NCI-H1048 (cell line): Measurements from ENCODE around the gene GPC4.

ENCODE experiments used
- DNase-seq: peaks from one replicate; lab custom pipeline; 2025; lab: John Stamatoyannopoulos, UW

The GPC4 gene

DNA sequence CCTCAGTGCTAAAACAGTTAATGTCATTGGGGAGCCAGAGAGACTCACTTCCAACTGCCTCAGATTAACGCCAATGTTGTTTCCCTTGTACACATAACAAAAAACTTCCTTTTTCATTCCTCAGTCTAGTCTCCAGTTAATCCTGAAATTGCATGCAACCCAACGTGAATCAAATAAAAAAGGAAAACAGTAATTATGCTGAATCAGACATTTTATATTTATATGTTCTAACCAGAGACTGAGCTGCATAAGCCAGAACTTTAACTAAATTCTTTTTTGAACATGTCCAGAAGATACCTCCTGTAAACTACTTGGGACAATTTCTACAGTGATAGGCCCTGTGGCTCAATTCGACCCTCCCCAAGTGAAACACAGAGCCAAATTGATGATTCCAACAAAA is 4.7 kb downstream of the GPC4 start:
- DNase-seq, result no peak

DNA sequence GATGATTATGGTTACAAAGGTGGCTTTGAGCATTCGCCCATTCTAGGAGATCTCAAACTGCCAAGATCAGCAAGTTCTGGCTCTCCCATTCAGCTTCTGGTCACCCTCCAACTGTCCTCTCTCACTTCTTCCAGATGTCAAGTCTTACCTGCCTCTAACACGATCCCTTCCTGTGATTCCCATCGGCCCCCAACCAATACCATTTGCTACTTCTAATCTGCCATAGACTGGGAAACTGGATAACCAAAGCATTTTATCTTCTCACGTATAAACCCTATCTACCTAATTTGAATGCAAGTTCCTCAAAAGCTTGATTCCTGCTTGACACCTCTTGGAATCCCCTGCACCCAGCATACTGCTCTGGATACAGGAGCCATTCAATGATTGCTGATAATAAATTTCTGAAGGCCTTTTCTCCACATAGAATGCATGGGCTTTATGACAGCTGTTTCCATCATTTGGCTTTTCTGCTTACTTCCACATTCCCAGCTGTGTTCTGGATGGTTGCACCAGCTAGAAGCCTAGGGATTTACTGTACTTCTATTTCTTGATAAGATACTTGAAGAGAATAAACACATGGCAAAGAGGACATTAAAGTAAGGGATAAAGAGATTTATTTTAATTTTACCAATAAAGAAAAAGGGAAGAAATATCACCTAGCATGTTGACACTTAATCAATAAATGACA is 9.6 kb downstream of the GPC4 start:
- DNase-seq, result no peak

DNA sequence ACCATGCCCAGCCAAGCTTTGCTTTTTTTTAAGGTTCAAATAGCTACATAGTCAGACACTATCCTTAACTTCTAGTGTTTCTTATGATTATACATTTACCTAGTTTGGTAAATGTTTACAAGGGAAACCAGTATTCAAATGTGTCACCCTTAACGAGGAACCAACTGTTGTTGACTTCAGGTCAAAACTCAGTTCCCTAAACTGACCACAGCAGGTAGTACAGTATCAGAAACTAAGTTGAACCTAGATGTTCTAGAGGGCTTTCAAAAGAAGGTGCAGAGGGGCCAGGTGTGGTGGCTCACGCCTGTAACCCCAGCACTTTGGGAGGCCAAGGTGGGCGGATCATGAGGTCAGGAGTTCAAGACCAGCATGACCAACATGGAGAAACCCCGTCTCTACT is 11.3 kb downstream of the GPC4 start:
- no peak for DNase-seq

DNA sequence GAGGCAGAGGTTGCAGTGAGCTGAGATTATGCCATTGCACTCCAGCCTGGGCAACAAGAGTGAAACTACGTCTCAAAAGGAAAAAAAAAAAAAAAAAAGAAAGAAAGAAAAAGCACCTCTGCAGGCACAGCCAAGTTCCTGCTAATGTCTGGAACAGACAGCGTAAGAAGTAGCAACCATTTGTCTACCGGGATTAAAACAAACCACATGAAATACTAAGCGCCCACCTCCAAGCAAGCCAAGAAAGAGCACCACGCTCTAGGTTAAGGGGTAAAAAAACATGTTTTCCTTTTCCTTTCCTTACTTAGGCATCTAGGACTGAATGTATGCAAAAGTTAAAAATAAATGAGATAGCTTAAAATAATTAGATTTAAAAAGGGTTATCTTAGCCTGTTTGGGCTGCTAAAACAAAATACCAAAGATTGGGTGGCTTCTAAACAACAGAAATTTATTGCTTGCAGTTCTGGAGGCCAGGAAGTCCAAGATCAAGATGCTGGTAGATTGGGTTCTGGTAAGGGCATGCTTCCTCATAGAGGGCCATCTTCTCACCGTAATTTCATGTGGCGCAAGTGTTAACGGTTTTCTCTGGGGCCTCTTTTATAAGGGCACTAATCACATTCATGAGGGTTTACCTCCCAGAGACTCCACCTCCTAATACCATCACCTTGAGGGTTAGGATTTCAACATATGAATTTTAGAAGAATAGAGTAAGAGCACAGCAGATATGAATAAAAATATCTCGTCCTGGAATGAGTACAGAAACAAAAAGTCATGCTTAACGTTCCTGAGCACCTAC is 12.3 kb downstream of the GPC4 start:
- DNase-seq, result no peak

DNA sequence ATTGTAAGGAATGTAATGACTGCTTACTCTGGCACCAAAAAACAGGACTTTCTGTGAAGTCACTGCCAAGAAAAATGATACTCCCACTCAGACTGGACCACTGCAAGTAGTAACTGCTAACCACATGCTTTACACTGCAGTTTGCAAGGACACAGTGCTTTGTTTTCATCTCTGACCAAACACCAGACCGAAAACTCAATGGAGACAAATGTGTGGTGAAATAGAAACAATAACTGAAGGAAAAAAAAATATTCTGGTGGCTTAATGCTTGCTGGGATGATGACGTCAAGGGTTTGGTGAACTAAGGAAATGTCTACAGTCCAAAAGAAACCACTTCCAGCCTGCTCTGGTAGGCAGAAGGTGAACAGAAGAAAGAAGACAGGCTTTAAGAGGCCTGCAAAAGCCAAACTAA is 13.2 kb downstream of the GPC4 start:
- no peak for DNase-seq

DNA sequence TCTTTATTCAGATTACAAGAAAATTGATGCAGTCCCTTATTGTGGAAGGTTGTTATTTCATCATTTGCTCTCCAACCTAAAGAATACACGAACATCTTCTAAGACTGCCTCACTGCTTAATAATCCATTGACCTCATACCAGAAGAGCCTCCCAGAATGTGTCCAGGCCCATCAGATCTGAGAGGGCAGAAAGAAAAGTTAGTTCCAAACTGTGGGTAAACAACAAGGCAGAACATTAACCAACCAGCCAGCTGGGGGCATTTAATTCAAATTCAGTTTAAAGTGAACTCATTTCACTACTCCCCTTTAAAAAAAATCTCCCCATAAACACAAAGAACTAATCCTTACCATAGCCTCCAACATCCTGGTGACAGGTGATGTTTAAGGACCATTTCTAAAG is 13.8 kb downstream of the GPC4 start:
- DNase-seq, result no peak

DNA sequence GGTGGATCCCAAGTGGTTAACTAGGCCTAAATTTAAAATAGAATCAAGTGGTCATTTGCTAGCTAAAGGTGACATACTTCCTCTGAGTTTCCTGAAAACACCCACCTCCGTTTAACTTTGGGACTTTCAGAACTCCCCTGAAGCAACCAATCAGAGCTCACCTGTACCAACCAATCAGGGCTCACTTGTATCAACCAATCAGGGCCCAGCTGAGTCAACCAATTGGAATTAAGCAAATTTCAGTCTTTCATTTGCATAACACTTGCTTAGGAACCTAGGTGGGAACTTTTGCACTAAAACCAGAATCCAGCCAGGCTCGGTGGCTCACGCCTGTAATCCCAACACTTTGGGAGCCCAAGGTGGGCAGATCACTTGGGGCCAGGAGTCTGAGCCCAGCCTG is 15.9 kb downstream of the GPC4 start:
- DNase-seq, result no peak

DNA sequence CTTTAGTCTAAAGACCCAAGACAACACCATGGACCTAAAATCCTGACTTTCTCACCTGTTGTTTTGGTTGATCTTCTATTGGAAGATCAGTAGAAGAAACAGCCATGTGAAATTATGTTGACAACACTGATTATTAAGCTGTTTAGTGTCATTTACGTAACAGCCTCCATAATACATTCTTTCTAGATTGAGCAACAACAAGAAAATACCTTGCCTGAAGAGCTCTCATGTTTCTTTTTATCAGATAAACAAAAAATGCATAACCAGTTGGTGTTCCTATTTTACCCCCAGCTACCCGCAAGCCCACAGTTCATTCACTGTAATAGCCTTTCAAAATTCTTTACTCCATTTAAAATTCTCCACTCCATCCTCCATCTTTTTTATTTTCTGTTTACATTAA is 20.5 kb downstream of the GPC4 start:
- no peak for DNase-seq

DNA sequence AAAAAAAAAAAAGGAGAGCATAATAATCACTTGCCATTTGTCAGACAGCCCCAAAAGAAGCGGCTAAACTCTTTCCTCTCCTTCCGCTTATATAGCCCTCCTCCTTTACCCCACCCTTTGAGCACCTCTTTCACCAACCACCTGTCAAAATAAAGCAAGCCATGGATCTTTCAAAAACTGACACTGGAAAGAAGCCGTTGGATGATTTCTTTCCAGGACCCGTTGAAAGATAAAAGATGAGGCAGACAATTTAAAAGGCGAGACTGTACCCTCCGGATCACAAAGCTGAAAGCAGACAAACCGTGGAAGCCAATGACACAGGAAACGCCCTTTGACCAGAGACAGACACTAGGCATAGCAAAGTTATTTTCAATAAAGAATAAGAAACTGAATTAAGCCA is 22.6 kb downstream of the GPC4 start:
- no peak for DNase-seq

DNA sequence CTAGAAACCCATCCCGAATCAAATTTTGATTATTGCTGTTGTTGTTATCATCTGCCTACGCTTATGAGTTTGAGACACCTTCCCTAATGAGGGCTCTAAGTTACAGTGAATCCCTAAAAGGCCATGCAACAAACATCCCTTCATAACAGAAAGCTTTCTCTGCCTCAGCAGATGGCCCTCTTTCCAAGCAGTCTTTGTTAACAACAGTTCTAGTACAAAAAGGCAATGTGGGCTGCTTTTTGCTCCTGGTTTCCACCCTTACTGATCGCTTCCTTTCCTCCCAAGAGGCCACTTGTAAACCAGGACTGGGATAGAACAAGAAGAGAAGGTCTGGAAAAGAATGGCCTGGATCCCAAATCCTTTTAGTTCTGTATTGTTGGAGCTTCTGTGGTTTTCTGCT is 24.2 kb downstream of the GPC4 start:
- no peak for DNase-seq

DNA sequence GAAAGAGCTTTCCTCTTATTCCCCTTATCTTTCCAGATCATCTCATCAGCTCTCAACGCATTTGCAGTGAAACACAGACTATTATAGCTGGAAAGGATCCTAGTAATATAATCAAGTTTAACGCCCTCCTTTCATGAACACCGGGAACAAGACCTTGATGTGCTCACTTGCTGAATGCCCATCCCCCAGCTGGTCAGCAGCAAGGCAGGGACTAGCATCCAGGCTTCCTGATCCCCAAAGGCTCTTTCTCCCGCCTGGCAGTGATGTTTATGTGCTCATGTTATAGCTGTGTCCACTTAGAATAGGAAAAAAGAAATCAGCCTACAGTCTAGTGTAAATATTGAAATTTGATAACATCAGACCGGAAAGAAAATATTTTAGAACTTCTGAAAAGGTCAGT is 24.6 kb downstream of the GPC4 start:
- DNase-seq, result no peak

DNA sequence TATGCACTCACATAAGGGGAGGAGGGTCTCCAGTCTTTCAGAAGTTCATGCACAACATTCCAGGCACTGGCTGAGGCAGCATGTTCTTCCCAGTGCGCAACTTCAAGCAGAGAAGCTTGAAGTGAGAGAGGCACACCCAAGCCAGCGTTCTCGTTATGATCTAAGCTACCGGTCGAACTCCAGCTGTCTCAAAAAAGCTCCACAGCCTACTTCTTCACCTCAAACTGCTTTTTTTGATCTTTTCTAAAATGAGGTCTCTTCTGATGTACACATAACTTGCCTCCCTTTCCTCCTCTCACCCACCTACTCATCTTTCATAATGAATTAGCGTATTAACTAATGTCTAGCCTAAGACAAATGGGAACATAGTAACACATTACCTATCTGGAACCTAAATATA is 25.3 kb downstream of the GPC4 start:
- DNase-seq, result no peak

DNA sequence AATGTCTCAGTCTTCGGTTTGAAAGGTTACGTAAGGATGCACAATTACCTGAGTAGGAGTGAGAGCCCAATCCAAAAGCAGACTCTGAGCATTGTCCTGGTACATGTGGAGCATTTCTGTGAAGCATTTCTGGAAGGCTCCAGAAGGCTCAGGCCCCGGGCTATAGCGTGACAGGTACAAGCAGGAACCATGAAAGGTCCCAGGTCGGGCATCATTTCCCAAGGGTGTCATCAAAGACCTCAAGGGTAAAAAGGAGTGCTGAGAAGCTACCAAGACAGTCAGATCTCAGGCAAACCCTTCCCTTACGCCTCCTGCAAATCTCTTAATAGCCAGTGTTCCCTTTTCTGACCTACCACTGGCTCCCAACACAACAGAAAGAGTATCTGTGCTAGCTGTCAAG is 30.8 kb downstream of the GPC4 start:
- no peak for DNase-seq

DNA sequence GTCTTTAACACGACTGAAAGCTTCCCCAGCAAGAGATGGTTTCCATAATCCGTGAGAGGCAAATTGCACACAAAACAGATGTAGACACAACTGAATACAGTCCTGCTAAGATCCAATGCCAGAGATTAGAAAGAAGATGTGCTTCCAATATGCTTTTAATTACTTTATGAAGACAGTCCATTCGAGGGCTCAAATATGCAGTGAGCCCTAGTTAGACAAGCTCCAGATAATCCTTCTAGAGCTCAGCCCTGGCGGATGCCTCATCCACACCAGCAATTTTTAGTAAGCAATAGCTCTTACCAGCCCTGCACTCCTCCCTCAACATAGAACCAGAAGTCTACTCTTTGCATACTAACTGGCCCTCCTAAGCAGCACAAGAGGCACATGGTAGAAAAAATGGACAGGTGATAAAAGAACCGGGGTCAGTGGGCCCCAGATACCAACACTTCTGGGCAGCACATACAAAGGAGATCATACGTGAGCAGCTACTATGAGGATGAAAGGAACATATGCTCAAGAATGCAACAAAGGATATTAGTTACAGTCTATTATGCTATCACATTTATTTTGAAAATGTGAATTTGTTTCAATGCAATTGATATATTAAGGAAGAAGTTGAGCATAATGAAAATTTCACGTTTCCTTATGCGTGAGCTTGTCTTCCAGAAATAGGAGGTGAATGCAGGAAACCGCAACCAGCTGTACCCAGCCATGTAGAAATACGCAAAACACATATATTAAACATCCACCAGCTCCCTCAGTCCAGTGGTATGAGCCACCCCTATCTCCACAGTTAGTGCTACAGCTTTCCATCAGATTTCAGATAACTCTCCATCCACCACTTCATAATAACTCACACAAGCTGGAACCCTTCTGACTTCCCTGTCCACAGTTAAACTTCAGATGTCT is 34.3 kb downstream of the GPC4 start:
- DNase-seq, result no peak

DNA sequence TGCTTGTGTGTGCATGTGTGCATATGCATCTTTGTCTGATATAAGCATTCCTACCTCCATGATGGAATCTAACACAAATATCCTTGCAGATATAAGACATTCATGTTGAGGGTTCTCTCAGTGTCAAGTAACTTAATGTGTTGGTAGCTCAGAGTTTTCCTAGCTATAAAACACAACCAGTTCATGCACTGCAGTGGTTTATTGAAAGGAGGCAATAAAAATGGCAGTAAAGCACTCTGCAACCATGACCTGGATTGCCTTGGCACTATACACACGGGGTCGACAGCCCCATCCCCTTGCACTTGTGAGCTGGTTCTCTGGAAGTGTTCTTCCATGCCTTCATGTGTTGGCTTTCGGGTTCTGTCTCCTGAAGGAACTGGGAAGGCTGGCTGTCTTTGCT is 38.9 kb downstream of the GPC4 start:
- no peak for DNase-seq

DNA sequence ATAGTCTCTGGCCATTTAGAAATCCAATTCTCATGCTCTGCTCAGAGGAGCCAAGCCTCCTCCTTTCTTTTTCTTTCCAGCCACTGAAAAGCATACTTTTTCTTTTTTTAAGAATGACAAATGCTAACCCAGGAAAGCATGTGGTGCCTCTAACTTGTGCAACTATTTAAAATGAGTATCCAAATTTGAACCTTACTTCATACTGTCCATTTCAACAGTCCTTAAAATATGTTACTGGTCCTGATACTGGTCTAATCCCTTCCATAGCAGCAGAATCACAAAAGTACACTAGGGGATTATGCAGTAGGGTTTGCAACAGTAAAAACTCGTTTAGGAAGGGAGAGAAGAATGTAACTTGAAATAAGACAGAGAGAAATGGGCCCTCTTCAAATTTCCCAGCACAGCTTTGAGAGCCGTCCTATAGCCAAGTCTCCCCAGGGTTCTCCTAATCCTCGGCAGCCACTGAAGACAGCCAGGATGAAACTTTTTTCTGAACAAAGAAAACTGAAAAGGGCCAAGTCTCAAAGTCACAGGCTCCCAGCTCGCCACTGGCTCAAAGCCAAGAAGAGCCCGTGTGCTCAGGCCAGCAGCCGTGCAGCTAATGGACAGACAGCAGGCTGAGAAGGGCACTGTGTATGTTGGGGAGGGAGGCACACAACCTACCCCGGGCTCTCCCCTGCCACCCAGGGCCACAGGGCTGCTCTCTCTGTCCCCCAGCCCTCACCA is 39.5 kb downstream of the GPC4 start:
- no peak for DNase-seq

DNA sequence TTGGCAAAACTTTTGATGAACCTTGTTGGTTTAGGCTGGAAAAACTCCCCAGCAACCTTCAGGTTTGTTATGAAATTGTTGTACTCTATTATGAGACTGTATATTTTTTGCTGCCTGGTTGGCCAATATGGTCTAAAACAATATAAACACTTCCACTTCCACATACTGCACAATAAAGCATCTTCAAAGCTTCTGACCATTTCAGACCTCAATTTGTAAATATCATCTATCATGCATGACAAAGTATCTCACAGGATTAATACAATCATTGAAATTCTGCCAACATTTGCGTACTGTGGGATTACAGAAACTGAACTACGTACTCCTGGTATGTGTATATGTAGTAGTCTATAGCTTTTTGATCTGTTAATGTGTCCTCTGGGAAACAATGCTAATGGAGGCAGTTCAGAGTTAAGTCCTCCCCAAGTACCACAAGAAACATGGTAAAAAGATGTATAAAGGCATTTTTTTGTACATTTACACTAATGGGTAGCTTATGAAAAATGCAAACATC is 40.4 kb downstream of the GPC4 start:
- no peak for DNase-seq

DNA sequence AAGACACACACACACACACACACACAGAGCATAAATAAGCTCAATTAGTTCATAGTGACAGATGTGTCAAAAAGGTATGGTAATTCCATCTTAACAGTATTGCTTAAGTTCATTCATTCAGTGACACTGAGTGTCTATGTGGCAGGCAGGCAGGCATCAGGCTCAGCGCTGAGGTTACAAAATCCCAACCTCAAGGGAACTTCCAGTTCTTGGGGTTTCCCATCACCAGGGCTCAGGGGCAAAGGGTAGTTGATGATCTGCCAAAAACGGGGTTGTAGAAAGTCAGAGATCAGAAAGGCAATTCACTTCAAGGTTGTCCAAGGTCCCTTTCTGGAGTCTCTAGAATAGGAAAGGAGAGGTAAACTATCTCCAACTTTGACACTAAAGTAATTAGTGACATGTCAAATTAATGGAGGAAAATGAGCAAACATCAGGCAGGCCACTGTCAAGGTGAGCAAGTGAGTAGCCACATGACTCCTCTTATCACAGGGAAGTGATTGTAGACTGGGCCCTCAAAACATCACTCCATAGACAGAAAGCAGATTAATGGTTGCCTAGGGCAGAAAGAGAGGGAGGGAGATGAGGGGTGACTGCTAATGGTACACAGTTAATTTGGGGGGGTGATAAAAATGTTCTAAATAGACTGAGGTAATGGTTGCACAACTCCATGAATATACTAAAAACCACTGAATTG is 41.8 kb downstream of the GPC4 start:
- no peak for DNase-seq

DNA sequence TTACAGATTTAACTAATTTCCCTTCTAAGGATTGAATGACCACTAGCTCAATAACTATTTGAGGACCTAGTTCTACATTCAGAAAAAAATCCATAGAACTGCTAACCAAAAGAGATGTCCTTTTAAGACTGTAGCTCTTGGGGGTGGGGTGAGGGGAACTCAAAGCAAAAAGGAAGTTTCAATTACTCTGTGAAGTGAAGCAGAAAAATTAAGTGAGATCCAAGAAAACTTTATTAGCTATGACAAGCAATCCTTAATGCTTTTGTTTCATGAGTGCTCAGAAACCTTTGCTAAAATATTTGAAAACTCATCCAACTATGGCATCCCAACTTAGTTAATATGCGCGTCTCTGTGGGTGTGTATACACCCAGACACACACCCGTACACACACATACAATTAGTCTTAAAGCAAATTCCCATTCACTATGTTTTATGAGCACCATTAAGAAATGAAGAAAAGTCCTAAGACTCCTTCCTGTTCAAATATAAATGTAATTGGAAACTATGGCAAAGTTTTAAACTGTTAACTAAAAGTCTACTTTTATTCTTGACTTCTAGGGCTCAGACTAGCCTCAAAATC is 44.5 kb downstream of the GPC4 start:
- no peak for DNase-seq

DNA sequence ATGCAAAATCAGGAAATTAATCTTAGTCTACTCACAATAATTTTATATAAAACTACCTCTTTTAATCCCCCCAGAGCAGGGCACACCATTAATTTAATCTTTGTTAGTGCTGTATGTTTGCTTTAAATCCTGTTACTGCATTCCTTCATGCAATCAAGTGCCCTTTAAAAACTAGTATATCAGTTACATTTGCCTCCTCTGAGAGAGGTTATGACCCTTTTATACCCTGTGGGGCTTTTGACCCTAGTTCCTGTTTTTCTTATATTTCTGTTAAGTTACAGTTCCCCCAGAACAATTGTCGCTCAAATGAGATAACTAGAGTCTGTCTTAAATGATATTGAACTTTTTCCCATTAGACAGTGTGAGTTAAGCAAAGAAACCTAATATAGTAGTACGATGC is 46.2 kb downstream of the GPC4 start:
- no peak for DNase-seq

DNA sequence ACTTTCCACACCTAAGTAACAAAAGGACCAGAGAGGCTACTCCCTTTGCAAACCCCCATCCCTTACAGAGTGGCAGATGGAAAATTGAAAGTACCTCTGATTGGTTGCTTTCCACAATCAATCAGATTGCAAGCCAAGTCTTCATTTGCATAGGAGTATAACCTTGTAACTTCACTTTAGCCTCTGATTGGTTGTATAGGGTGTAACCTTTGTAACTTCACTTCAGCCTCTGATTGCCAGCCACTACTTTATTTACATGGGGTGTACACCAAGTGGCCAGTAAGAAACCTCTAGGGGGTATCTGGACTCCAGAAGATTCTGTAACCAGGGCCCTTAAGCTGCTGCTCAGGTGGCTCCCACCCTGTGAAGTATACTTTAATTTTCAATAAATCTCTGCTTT is 48.6 kb downstream of the GPC4 start:
- no peak for DNase-seq
